Calu3 (cell line): ENCODE data around the gene DHX16. TPM values are rescaled to one million over a fixed set of nuclear protein-coding genes. Genes with fewer than 3 reads are reported as not detected.

Experiments
- BruUV-seq: library from RNA; stranded (reverse); fragments of 400-500 nt; replicated peaks from 2 replicates; lab custom pipeline; 2021; lab: Mats Ljungman, UMichigan
- CTCF ChIA-PET: fragments of 300-600 bp; sonication (Branson Sonifier 250); formaldehyde crosslinking; loops from one replicate; lab custom pipeline; 2022; ENCODE audit warnings: antibody characterized with exemption; lab: Charles Lee
- DNase-seq: peaks from one replicate; pipeline ENCODE4 v3.0.0; 2022
- H3K27ac Mint-ChIP-seq: one replicate; pipeline ENCODE4 v1.8.0; 2022; ENCODE audit warnings: mixed read lengths; ENCODE audit not compliant: unreplicated experiment
- H3K27me3 Mint-ChIP-seq: one replicate; pipeline ENCODE4 v1.8.0; 2022; ENCODE audit warnings: mixed read lengths; ENCODE audit not compliant: unreplicated experiment
- H3K36me3 Mint-ChIP-seq: one replicate; pipeline ENCODE4 v1.8.0; 2022; ENCODE audit warnings: mild to moderate bottlenecking, moderate library complexity, mixed read lengths; ENCODE audit not compliant: insufficient read depth, unreplicated experiment
- H3K4me1 Mint-ChIP-seq: one replicate; pipeline ENCODE4 v1.8.0; 2022; ENCODE audit warnings: mild to moderate bottlenecking, low read depth, mixed read lengths; ENCODE audit not compliant: unreplicated experiment
- H3K4me3 Mint-ChIP-seq: one replicate; pipeline ENCODE4 v1.8.0; 2022; ENCODE audit warnings: mild to moderate bottlenecking, low read depth, moderate library complexity, mixed read lengths; ENCODE audit not compliant: unreplicated experiment
- H3K9me3 Mint-ChIP-seq: one replicate; pipeline ENCODE4 v1.8.0; 2022; ENCODE audit warnings: low read depth, mixed read lengths; ENCODE audit not compliant: unreplicated experiment
- CTCF ChIP-seq: fragments of 200-600 bp; IDR thresholded peaks from one replicate; pipeline ENCODE4 v1.8.0; 2022; ENCODE audit warnings: antibody characterized with exemption; ENCODE audit not compliant: unreplicated experiment
- intact Hi-C: fragments of 100-400 bp; cut with micrococcal nuclease; formaldehyde crosslinking; loops from one replicate; pipeline ENCODE4 v1.10.0; 2022; ENCODE audit not compliant: unreplicated experiment
- total RNA-seq: library from RNA; stranded (reverse); gene quantifications from 2 replicates; pipeline ENCODE4 v1.2.3, GENCODE V29; 2022

DHX16 gene
- total RNA-seq, 1 experiment from 2014 or later, result 55.6 TPM

GRCh38 chr6:30688569-30688968, 15.8 kb upstream of the DHX16 start:
- Mint-ChIP-seq H3K4me1 (peaks cover 79% of the 10 kb centered on the region), H3K27ac (no peak overlapping the region), H3K9me3 (no peaks in the 10 kb centered on the region), H3K4me3 (peak overlapping the region; percentile 78), H3K36me3 (peaks cover 56% of the 10 kb centered on the region), H3K27me3 (no peaks in the 10 kb centered on the region)
- no peak for TF ChIP-seq CTCF
- BruUV-seq, result no TSS peak
- CTCF ChIA-PET, result interaction anchor here (2.8 kb wide), 1 partner anchor 9 kb away, joined by 7 read pairs; no protein-coding TSS in a partner anchor
- intact Hi-C loops, result no loop called here
- DNase-seq, result no peak

GRCh38 chr6:30687659-30688431, 15.0 kb upstream of the DHX16 start:
- Mint-ChIP-seq H3K4me1 (peaks cover 86% of the 10 kb centered on the region), H3K9me3 (no peaks in the 10 kb centered on the region), H3K36me3 (peaks cover 62% of the 10 kb centered on the region), H3K4me3 (peak overlapping the region; percentile 78), H3K27ac (peak overlapping the region; percentile 62), H3K27me3 (no peaks in the 10 kb centered on the region)
- TF ChIP-seq CTCF, result no peak
- intact Hi-C loops, result no loop called here
- TSS peak; percentile 70 for BruUV-seq
- CTCF ChIA-PET, result interaction anchor here (0.6 to 2.8 kb wide), 4 partner anchors 9 to 41 kb away, joined by 3 to 7 read pairs (median 6); no protein-coding TSS in a partner anchor
- peak; percentile 39 for DNase-seq

GRCh38 chr6:30686908-30687658, 14.3 kb upstream of the DHX16 start:
- peak; percentile 88 for DNase-seq
- no TSS peak for BruUV-seq
- Mint-ChIP-seq H3K9me3 (no peaks in the 10 kb centered on the region), H3K27ac (peak overlapping the region; percentile 89), H3K4me1 (peaks cover 88% of the 10 kb centered on the region), H3K4me3 (peak overlapping the region; percentile 78), H3K36me3 (peaks cover 69% of the 10 kb centered on the region), H3K27me3 (no peaks in the 10 kb centered on the region)
- intact Hi-C loops, result no loop called here
- CTCF ChIA-PET, result interaction anchor here (1.0 to 2.8 kb wide), 3 partner anchors 8 to 35 kb away, joined by 3 to 7 read pairs (median 7); no protein-coding TSS in a partner anchor
- TF ChIP-seq CTCF, result no peak

GRCh38 chr6:30686009-30686907, 13.5 kb upstream of the DHX16 start, which contains the start of gene PPP1R18:
TSS of gene PPP1R18 (minus strand) at chr6:30686645. CDS start at chr6:30686018, 627 bp downstream.
- intact Hi-C loops, result no loop called here
- peaks cover 88% of the 10 kb centered on the region for H3K4me1 Mint-ChIP-seq
- H3K9me3 Mint-ChIP-seq, result no peaks in the 10 kb centered on the region
- H3K27me3 Mint-ChIP-seq, result no peaks in the 10 kb centered on the region
- H3K4me3 Mint-ChIP-seq, result peak within 1 kb of the TSS; percentile 78
- peak; percentile 63 for DNase-seq
- H3K36me3 Mint-ChIP-seq, result peaks cover 70% of the 10 kb centered on the region
- no TSS peak for BruUV-seq
- peak within 1 kb of the TSS; percentile 89 for H3K27ac Mint-ChIP-seq
- CTCF ChIA-PET, result no interaction called here
- TF ChIP-seq CTCF, result no peak
